DOHH2 (cell line): ENCODE results near the gene CLK1.
A peak's percentile ranks its signal among the peaks of the same experiment; 100 is the strongest.

Source experiments
- CTCF ChIP-seq: fragments of 200-600 bp; sonication (generic); IDR thresholded peaks from one replicate; pipeline ENCODE4 v1.5.1; 2014; ENCODE audit warnings: antibody characterized with exemption, mild to moderate bottlenecking, low read depth, low read length; ENCODE audit not compliant: poor library complexity, severe bottlenecking
- EZH2phosphoT487 ChIP-seq: fragments of 200-600 bp; sonication (generic); IDR thresholded peaks from 2 replicates; pipeline ENCODE4 v1.6.1; 2017; ENCODE audit warnings: borderline replicate concordance, mild to moderate bottlenecking, antibody characterized with exemption, low read length, moderate library complexity, mixed read lengths

DNA sequence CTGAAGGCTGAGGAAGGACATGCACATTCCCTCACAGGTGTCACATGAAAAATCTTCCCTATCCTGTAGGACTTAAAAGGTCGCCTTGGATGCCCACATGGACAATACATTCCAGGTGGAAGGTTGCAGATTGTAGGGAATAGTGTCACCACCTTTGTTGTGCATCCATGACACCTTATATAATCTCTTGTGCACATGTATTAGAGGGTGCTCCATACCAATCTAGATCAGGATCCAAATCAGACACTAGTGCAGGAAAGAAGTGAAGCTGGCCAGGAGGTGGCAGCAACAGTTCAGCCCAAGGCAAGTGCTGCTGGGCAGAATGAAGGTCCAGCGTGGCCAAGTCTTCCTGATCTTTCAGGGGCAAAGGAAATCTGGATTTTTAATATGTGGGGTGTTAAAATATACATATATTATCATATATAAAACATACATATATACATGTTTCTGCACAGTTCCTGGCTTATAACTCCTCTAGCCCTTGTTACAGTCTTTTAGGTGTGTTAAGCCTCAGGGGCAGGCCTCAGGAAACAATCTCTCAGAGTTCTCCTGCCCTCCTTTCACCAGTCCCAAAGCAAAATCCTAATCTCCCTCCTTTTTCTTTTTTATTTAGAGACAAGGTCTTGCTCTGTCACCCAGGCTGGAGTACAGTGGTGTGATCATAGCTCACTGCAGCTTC is 41.3 kb upstream of the CLK1 start:
- TF ChIP-seq CTCF, result peak; percentile 70
- no peak for TF ChIP-seq EZH2phosphoT487
